ENCODE measurements around the gene PRKCE. TPM values are rescaled to one million over a fixed set of nuclear protein-coding genes. Genes with fewer than 3 reads are reported as not detected.

The PRKCE gene
- total RNA-seq, 1 experiment from 2014 or later: 1.3 TPM

GRCh38 chr2:46076875-46077274, 425.4 kb downstream of the PRKCE start:
- H3K18ac ChIP-seq (ENCODE audit: insufficient read length, low read depth, low read length): no peak overlapping the region

More at GRCh38 chr2:46076875-46077274, 425.4 kb downstream of the PRKCE start:
- no peak overlapping the region for H3K27ac Mint-ChIP-seq
- no peak overlapping the region for H2AFZ ChIP-seq (ENCODE audit: low read length)
- peaks cover 6% of the 10 kb centered on the region for H3K27me3 Mint-ChIP-seq (ENCODE audit: low read depth)
- H3K36me3 Mint-ChIP-seq (ENCODE audit: insufficient read depth in 1 of 3, low read depth in 3 of 3): no peaks in the 10 kb centered on the region
- no peaks in the 10 kb centered on the region for H3K79me2 ChIP-seq (ENCODE audit: insufficient read depth, low read length)
- H2AK5ac ChIP-seq (ENCODE audit: insufficient read length, low read length): no peak overlapping the region
- H4K8ac ChIP-seq (replicated peaks; ENCODE audit: insufficient read length, low read depth, low read length): no peak overlapping the region
- H2BK12ac ChIP-seq (ENCODE audit: insufficient read length, low read depth, low read length): no peak overlapping the region
- H2BK20ac ChIP-seq (ENCODE audit: low read depth, low read length, poor library complexity, severe bottlenecking): no peak overlapping the region
- no peak overlapping the region for H3K4me3 Mint-ChIP-seq
- H3K14ac ChIP-seq (ENCODE audit: insufficient read depth, low read length): no peak overlapping the region
- H3K9ac ChIP-seq (ENCODE audit: extremely low read depth, insufficient read length, low read length): no peak overlapping the region
- no peak overlapping the region for H2BK15ac ChIP-seq (ENCODE audit: low read depth, low read length)
- no peak overlapping the region for H2BK5ac ChIP-seq (ENCODE audit: insufficient read length, low read length)
- no peak overlapping the region for H4K91ac ChIP-seq (ENCODE audit: insufficient read length, low read depth, low read length)
- no peaks in the 10 kb centered on the region; a peak in 1 of 5 replicates for H3K9me3 Mint-ChIP-seq
- H3K4ac ChIP-seq (ENCODE audit: low read depth, low read length): no peak overlapping the region
- no peaks in the 10 kb centered on the region for H3K23me2 ChIP-seq (ENCODE audit: insufficient read length, low read depth, low read length, poor library complexity, severe bottlenecking)
- no CpG with 5 or more reads among the region's 7 CpGs for WGBS (ENCODE audit: extremely low coverage, insufficient read length, low lambda C conversion rate)
- no peak overlapping the region for H3K23ac ChIP-seq (ENCODE audit: insufficient read length, low read depth, low read length)
- no peak overlapping the region for H2BK120ac ChIP-seq (ENCODE audit: low read depth, low read length, poor library complexity, severe bottlenecking)
- H3K79me1 ChIP-seq (ENCODE audit: insufficient read depth, low read depth, low read length, poor library complexity, severe bottlenecking): no peaks in the 10 kb centered on the region
- H3K4me1 ChIP-seq (ENCODE audit: insufficient read depth, low read length): 0 out of 2 replicates have a peak, but pooled peaks cover 2% of the 10 kb centered on the region
- no peaks in the 10 kb centered on the region for H3K9me3 ChIP-seq (ENCODE audit: control insufficient read depth, low read depth, low read length)
- peaks cover 8 to 9% of the 10 kb centered on the region in 2 experiments; a peak in 3 of 4 replicates for H3K4me1 Mint-ChIP-seq
- no peak for DNase-seq
- H3K27me3 ChIP-seq (ENCODE audit: insufficient read depth, low read length): no peaks in the 10 kb centered on the region
- no peak overlapping the region for H3K27ac ChIP-seq (ENCODE audit: insufficient read length, low read depth, low read length)
- no peak overlapping the region for H3T11ph ChIP-seq (ENCODE audit: low read length)
- no peak overlapping the region for H4K5ac ChIP-seq (ENCODE audit: insufficient read length, low read depth, low read length)
- H3K56ac ChIP-seq (ENCODE audit: insufficient read length, low read depth, low read length): no peak overlapping the region
- no peaks in the 10 kb centered on the region for H4K20me1 ChIP-seq (ENCODE audit: control insufficient read depth, insufficient read depth, insufficient read length)
- no peak overlapping the region for H3K4me2 ChIP-seq (ENCODE audit: insufficient read depth, insufficient read length, low read length)
- TF ChIP-seq CTCF (conservative IDR thresholded peaks at IDR 0.05): no peak
